Activated naive CD4-positive, alpha-beta T cell treated with Interleukin-2 at 50 U/mL for 16 hours (primary cell): ENCODE measurements around the gene CYTH2.
A peak's percentile ranks its signal among the peaks of the same experiment; 100 is the strongest.
"Not testable (repeated sequence)": the region's sequence is repeated elsewhere in the genome, so short reads cannot be mapped to it uniquely, and the experiment has no call there.

Experiments used
- DNase-seq: peaks from one replicate; pipeline ENCODE4 v3.0.0-alpha.2; 2020

CYTH2 gene

DNA sequence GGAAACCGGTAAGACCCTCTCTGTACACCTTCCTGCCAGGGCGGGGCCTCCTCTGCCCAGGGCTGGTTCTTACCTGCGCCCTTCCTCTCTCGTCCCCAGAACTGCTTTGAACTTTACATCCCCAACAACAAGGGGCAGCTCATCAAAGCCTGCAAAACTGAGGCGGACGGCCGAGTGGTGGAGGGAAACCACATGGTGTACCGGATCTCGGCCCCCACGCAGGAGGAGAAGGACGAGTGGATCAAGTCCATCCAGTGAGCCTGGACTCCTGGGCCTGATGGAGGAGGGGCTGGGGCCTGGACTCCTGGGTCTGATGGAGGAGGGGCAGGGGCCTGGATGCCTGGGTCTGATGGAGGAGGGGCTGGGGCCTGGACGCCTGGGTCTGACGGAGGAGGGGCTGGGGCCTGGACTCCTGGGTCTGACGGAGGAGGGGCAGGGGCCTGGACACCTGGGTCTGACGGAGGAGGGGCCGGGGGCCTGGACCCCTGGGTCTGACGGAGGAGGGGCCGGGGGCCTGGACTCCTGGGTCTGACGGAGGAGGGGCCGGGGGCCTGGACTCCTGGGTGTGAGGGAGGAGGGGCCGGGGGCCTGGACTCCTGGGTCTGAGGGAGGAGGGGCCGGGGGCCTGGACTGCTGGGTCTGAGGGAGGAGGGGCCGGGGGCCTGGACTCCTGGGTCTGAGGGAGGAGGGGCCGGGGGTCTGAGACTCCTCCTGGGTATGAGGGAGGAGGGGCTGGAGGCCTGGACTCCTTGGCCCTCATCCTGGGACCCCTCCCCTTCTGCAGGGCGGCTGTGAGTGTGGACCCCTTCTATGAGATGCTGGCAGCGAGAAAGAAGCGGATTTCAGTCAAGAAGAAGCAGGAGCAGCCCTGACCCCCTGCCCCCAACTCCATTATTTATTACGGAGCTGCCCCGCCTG, 9.4 kb downstream of the CYTH2 start:
- no peak for DNase-seq

DNA sequence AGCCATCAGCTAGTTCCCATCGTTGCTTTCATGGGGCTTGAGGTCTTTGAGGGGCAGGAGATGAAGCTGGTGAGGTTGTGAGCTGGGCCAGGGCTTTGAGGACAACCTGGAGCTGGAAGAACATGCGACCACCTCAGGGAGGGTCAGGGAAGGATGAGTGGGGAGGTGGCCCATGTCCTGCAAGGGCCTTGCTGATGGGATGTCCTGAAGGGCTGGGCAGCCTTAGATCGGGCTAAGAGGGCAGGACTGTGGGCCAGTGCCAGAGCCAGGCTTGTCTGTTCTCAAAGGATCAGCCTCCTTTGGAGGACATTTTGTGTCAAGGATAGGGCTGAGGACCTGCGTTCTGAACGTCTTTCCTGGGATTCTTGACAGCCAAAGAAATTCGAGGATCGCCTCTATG, 10.5 kb downstream of the CYTH2 start:
- DNase-seq = no peak

DNA sequence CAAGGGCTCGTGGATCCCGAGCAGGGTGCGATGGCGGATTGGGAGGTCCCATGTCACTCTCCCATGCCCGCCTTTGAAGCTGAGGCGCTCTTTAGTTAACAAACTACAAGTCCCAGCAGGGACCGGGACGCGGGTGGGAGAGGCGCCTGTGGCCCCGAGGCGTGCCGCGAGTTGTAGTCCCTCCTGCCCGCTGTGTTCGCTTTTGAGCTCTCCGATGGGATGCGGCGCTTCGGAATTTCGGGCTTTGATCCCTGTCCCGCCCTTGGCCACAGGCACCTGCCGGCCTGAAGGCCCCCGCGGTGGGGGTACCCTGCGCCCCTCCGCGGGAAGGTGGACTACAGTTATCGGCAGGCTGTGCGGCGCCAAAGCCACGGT, 11.0 kb downstream of the CYTH2 start:
- DNase-seq = peak; percentile 36

DNA sequence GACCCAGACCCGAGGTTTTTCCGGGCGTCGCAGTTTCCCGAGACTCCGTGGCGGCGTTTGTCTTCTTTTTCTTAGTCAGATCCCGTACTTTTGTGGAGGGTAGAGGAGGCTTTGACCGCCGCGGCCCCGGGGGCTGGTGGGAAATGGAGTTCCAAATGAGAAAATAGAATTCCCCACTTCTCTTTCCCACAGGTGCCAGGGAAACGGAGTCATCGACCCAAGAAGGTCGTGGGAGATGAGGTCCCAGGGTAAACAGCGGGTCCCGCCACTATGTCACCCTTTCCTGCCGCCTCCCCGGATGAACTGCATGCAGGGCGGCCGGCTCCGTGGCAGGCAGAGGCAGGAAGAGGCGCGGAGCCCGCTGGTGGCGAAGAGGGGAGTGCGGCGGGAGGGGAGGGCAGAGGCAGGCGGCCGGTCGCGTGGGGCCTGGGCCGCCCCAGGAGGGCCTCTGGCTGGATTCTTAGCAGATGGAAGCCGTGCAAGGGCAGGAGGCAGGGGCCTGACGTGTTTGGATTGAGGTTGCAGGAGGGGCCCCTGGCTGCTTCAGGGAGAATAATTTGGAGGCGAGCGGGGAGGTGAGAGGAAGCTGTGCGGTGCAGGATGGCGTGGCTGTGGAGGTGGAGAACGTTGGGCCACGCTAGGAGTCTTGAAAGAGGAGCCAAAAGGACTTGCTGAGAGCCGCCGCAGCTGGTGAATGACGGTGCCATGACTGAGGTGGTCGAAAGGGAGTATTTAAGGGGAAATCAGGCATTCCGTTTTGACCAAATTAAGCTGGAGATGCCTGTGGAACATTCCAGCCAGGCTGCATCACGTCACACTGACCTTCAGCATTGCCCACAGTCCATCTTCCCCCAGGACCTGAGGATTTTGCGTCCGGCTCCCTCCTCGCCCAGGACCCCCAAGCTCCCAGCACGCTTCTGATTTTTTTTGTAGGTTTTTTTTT, 11.7 kb downstream of the CYTH2 start:
- DNase-seq = peak; percentile 62

DNA sequence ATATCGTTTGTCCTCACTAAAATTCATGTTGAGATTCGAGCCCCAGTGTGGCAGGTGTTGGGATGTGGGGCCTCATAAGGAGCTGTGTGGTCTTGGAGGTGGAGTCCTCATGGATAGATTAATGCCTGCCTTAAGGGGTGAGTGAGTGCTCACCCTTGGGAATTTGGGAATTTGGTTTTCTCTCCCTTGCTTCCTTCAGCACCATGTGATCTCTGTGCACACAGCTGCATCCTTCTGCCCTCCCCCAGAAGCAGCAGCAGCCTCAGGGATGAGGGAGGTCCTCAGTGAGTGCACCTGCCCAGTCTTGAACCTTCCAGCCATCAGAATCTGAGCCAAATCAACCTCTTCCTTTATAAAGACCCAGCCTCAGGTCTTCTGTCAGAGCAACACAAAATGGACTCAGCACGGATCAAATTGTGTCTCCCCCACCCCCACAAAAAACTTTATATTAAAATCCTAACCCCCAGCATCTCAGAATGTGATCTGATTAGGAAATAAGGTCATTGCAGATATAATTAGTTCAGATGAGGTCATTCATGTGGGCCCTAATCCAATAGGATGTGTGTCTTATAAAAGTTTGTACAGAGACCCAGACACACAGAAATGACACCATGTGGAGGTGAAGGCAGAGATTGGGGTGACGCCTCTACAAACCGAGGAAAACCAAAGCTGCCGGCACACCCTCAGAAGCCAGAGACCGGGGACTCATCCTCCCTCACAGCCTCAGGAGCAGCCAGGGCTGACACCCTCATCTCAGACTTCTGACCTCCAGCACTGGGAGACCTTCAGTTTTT, 12.9 kb downstream of the CYTH2 start:
- no peak for DNase-seq

DNA sequence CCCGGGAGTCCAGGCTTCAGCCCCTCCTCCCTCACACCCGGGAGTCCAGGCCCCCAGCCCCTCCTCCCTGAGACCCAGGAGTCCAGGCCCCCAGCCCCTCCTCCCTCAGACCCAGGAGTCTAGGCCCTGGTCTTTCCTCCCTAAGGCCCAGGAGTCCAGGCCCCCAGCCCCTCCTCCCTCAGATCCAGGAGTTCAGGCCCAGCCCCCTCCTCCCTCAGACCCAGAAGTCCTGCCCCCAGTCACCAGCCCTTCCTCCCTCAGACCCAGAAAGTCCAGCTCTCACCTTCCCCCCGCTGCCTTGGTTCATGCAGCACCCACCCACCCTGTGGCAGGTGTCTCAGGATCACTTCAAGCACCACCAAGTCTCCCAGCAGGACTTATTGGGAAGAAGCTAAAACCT, 14.1 kb downstream of the CYTH2 start:
- no peak for DNase-seq

DNA sequence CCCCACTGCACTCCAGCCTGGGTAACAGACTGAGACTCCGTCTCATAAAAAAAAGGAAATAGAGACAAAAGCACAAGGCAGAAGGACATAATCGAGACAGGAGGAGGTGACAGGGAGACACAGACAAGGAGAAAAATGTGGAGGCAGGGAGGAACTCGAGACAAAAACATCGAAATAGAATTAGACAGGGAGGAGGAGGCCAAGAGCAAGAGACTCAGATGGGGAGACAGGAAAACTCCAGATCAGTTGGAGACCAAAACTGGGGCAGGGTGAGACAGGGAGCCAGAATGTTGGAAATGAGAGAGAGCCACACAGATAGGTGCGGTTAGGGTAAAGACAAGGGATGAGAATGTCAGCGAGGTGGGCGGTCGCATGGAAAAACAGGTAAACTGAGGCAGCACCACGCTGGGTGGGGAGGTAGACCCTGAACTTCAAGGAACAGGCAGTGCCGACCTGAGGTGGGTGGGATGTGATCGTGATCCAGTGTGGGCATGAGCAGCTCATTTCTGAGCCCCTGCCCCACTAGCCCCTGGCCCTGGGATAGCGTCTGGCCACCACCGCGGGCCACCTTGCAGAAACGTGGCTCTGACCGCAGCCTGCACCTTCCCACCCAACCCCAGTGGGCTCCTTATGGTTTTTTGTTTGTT, 15.2 kb downstream of the CYTH2 start:
- no peak for DNase-seq

DNA sequence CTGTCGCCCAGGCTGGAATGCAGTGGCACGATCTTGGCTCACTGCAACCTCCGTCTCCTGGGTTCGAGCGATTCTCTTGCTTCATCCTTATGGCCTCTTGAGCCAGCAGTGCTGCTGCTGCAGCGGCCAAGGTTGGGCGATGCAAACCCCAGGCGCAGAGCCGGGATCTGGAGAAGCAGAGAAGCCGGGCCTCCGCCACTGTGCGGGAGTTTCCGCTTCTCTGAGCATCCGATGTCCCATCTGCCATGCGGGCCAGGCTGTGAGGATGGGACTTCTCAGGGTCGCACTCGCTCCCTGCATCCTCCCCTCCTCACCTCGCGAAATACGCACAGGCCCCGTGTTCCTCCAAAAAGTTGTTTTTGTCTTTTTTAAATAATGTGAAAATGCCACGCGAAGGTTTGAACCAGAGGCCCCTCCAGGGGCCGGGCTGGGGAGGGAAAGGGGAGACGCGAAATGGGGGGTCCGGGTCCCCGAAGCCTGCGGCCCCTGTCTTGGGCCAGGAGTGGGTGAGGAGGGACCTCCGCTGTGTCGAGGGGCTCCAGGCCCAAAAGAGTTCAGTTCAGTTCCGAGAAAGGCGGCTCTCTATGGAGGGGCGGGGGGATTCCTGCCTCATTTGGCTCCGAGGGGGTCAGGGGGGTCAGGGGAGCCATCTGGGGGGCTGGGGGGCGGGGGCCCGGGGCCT, 15.9 kb downstream of the CYTH2 start:
- DNase-seq = no peak

DNA sequence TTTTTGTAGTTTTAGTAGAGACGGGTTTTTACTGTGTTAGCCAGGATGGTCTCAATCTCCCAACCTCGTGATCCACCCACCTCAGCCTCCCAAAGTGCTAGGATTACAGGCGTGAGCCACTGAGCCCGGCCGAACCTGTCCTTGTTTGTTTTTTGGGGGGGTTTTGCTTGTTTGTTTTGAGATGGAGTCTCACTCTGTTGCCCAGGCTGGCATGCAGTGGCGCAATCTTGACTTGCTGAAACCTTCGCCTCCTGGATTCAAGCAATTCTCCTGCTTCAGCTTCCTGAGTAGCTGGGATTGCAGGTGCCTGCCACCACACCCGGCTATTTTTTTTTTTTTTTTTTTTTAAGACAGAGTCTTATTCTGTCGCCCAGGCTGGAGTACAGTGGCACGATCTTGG, 17.5 kb downstream of the CYTH2 start:
- DNase-seq = not testable (repeated sequence)

DNA sequence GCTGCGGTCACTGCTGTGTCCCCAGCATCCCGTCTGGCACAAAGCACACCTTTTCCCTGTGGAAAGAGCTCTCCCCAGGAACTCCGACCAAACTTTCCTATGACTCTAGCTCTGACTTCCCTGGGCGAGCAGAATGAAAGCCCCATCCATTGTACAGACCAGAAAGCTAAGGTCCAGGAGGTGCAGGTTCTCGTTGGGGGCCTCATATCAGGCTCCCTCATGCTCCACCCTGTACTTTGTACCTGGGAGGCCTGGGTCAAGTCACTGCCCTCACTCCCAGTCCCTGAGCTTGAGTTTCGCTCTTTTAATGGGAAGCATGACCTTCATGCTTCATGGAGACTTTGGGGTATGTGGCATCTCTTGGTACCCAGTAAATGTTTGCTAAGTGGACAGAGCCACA, 18.4 kb downstream of the CYTH2 start:
- DNase-seq = no peak

DNA sequence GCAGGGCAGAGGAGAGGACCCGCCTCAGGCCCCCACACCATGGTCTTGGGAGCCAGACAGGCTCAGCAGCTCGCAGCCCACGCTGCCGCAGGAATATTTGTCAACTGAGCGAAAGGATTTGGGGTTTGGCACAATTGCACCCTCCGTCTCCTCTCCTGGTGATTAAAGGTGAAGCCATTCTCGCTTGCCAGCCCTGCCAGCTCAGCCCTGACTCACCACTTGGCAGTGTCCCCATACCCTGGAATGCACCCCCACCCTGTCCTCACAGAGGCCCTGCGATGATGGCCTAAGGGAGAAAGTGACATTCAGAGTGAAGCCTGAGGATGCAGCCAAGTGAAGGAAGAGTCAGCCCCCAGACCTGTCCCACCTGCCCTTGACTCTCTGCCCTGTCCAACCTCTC, 18.8 kb downstream of the CYTH2 start:
- DNase-seq = no peak

DNA sequence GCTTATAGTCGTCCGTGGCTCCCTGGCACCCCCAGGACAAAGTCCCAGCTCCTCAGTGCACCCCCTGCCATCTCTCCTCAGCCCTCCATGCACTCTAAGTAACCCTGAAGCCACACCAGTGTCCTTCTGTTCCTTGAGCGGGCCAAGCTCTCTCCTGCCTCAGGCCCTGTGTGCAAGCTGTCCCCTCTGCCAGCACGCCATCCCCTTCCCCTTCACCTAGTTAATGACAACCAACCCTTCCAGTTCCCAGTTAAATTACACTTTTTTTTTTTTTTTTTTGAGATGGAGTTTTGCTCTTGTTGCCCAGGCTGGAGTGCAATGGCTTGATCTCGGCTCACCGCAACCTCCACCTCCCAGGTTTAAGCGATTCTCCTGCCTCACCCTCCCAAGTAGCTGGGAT, 19.3 kb downstream of the CYTH2 start:
- DNase-seq = not testable (repeated sequence)

DNA sequence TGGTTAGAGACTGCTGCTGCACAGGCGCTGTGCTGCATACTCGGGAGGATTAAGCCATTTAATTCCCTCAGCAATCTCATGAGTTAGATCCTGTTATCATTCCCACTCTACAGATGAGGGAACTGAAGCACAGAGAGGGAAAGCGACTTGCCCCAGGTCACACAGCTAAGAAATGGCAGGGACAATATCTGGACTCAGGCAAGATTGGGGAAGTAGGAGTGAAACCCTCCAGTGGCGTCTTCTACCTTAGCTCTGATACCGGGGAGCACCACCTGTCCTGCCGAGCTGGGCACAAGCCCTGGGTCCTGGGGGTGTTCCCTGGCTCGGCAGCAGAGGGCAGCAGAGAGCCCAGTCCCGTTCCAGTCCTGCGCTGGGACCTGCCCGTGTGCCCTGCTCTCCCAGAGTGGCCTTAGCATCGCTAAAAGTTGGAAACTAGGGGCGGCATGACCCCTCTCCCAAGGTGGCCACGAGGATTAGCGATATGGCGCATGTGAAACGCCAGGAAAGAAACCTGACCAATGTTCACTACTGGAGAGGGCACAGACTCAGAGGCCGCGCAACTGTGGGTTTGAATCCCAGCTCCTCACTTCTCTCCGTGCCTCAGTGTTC, 20.5 kb downstream of the CYTH2 start:
- peak; percentile 85 for DNase-seq

DNA sequence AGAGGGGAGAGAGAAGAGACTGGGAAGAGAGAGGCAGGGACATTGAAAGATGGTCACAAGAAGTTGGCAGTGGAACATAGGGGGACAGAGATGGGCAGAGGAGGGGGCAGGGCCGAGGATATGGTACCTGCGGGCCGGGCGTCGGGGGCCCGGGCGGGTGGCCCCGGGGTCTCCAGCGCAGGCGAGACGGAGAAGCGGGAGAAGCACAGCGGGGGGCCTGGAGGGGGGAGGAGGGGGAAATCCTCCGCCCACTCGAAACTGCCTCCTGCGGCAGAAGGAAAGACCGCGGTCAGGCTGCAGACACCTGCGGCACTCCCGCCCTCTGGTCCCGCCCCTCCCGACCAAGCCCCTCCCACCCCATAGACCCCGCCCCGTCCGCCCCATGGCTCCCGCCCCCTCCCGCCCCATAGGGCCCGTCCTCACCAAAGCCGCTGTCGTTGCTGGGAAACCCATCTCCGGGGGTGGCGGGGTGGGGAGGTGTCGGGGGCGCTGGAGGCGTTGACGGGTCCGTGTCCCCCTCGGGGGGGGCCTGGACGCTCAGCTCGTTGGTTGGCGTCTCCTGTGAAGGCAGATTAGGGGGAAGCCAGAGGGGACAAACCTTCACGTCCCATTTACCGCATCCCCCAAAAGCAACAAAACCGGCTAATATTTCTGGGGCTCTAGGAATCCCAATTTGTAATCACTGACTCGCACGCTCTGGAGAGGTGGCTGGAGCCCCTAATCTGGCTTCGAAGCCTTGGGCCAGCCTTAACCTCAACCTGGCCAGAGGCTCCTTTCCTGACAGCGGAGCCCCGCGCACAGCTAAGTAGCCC, 22.0 kb downstream of the CYTH2 start:
- DNase-seq = peak; percentile 53

DNA sequence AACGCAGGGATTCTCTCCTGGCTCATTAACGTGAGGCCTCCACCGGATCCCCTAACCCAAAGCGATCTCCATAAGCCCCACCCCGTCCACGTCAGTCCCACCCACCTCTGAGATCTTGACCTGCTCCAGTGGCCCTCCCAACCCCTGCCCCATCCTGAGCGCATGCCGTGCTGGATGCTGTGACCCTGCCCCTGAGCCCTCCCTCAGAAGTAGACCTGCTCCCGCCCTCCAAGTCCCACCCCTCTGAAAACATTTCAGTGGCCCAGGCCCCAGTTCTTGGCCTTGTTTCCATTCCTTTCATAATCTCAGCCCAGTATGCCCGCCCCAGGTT, 22.6 kb downstream of the CYTH2 start:
- no peak for DNase-seq

DNA sequence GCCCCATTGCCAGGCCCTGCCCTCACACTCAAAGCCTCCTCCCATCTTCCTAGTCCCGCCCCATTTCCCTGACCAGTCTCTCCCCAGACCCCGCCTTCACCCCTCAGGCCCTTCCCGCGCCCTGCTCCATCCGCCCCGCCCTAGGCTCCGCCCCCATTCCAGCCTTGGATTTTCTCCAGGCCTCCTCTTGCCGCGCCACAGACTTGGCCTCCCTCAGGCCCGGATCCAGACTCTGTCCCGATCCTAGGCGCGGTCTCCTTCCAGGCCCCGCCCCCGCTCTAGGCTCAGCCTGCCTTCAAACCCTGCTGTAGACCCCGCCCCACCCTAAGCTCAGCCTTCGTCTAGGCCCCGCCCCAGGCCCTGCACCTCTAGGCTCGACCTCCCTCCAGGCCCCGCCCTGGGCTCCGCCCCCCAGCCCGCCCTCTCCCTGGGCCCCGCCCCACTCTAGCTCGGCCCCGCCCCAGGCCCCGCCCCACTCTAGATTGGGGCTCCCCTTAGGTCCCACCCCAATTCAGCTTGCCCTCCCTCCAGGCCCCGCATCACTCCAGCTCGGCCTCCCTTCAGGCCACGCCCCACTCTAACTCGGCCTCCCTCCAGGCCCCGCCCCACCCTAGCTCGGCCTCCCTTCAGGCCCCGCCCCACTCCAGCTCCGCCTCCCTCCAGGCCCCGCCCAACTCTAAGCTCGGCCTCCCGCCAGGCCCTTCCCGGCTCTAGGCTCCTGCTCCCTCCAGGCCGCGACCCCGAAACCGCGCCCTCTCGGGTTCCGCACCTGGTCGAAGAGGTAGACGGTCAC, 24.0 kb downstream of the CYTH2 start:
- peak; percentile 77 for DNase-seq

DNA sequence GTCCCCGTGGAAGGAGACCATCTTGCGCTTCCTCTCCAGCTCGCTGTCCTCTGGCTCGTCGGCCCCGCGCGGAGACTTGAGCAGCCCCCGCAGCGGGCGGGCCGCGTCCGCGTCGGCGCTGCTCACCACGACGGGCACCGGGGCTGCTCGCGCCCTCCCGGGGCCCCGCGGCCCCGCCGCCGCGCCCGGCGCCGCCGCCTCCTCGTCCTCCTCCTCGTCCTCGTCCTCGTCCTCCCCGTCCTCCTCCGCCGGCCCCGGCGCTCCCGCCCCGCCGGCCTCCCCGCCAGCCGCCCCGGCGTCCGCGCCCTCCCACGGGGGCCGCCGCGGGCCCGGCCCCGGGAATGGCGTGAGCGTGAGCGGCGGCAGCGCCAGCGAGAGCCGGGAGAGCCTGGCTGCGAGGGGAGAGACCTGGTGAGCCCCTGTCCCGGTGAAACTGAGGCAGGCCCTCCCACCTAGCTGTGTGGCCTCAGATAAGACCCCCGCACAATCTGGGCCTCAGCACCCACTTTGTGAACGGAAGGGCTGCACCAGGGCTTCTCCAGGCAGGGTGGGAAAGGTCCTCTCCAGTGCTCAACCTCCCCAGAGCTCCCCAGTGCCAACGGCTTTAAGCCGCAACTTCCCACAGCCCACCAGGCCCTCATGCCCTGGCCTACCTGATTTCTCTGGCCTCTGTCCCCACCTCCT, 24.7 kb downstream of the CYTH2 start:
- no peak for DNase-seq

DNA sequence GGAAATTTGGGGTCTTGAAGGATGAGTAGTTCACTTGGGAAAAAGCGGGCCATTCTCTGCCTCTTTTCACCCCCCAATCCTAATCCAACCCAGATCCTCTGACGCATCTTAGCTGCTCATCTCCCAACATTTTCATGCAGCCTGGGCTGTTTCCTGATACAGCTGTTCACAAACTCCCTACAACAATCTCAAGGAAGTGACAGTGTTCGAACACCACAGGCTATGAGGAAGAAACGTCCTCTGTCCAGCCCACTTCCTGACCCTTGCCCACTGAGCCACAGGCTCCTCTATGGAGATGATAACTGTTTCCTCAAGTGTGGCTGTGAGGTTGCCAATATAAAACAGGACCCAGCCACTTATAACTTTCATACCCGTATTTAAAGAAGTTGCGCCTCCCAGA, 26.2 kb downstream of the CYTH2 start:
- DNase-seq = no peak
